ENCODE results near the gene ENPP6.
A peak's percentile ranks its signal among the peaks of the same experiment; 100 is the strongest.

The ENPP6 gene

DNA sequence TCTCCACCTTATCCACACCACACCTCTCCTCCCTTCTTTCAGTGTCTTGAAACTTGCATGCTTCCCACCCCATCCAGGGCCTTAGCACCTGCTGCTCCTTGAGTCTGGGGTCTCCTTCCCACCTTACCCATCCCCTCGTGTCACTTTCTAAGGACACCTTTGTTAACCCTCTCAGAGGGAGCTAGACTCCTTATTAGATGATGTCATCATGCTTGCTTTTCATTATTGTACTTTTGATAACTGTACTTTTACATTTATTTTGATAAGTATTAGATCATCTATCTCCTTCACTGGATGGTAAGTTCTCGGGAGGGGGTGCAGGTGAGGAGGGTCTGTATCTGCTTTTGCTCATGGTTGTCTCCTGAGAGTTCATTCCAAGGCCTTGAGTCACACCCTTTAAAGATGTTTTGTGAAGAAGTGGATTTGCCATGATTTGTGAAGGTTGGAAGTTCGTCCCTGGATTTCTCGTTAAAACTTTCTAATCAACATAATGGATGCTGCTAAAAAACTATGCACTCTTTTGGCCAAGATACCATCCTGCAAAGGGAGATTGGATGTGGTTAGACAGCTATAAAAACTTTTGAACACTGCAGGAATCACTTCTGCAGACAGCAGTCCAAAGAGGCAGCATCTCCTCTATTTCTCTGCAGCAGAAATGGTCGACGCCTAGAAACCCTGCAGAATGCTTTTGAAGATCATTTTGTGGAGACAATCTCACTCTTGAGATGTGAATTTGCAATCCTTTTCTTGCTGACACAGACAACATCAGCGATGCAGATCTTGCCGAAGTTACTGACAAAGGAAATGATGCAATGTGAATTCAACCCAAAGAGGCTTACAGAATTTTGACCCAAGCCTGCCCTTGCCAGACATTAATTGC is 69.6 kb downstream of the ENPP6 start (continued):
- TF ChIP-seq, protein P1, sequence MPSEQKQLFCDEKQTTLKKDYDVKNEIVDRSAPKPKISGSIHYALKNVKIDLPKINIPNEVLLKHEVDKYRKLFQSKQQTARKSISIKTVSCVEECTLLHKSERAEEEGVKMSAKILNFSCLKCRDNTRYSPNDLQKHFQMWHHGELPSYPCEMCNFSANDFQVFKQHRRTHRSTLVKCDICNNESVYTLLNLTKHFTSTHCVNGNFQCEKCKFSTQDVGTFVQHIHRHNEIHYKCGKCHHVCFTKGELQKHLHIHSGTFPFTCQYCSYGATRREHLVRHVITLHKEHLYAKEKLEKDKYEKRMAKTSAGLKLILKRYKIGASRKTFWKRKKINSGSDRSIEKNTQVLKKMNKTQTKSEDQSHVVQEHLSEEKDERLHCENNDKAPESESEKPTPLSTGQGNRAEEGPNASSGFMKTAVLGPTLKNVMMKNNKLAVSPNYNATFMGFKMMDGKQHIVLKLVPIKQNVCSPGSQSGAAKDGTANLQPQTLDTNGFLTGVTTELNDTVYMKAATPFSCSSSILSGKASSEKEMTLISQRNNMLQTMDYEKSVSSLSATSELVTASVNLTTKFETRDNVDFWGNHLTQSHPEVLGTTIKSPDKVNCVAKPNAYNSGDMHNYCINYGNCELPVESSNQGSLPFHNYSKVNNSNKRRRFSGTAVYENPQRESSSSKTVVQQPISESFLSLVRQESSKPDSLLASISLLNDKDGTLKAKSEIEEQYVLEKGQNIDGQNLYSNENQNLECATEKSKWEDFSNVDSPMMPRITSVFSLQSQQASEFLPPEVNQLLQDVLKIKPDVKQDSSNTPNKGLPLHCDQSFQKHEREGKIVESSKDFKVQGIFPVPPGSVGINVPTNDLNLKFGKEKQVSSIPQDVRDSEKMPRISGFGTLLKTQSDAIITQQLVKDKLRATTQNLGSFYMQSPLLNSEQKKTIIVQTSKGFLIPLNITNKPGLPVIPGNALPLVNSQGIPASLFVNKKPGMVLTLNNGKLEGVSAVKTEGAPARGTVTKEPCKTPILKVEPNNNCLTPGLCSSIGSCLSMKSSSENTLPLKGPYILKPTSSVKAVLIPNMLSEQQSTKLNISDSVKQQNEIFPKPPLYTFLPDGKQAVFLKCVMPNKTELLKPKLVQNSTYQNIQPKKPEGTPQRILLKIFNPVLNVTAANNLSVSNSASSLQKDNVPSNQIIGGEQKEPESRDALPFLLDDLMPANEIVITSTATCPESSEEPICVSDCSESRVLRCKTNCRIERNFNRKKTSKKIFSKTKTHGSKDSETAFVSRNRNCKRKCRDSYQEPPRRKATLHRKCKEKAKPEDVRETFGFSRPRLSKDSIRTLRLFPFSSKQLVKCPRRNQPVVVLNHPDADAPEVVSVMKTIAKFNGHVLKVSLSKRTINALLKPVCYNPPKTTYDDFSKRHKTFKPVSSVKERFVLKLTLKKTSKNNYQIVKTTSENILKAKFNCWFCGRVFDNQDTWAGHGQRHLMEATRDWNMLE (tag by site-specific recombination; conservative IDR thresholded peaks at IDR 0.05; ENCODE audit: low read depth) = 0 out of 2 replicates have a peak, but pooled peaks have one; percentile 25
- no peak for TF ChIP-seq ZNF785 (tag by site-specific recombination; IDR thresholded peaks at IDR 0.05)
- no peak for TF ChIP-seq SP3 (tag by site-specific recombination; IDR thresholded peaks at IDR 0.05)
- no peak for TF ChIP-seq ZNF776 (tag by site-specific recombination; IDR thresholded peaks at IDR 0.05; ENCODE audit: borderline replicate concordance)
- TF ChIP-seq EGR2 (tag by site-specific recombination; IDR thresholded peaks at IDR 0.05; ENCODE audit: low read depth) = no peak
- TF ChIP-seq, protein P2, sequence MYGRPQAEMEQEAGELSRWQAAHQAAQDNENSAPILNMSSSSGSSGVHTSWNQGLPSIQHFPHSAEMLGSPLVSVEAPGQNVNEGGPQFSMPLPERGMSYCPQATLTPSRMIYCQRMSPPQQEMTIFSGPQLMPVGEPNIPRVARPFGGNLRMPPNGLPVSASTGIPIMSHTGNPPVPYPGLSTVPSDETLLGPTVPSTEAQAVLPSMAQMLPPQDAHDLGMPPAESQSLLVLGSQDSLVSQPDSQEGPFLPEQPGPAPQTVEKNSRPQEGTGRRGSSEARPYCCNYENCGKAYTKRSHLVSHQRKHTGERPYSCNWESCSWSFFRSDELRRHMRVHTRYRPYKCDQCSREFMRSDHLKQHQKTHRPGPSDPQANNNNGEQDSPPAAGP (tag by site-specific recombination; IDR thresholded peaks at IDR 0.05) = no peak
- TF ChIP-seq ZNF404 (tag by site-specific recombination; IDR thresholded peaks at IDR 0.05) = no peak
- no peak for TF ChIP-seq ZEB2 (tag by site-specific recombination; IDR thresholded peaks at IDR 0.05)
- TF ChIP-seq ZNF48 (tag by site-specific recombination; IDR thresholded peaks at IDR 0.05) = no peak

DNA sequence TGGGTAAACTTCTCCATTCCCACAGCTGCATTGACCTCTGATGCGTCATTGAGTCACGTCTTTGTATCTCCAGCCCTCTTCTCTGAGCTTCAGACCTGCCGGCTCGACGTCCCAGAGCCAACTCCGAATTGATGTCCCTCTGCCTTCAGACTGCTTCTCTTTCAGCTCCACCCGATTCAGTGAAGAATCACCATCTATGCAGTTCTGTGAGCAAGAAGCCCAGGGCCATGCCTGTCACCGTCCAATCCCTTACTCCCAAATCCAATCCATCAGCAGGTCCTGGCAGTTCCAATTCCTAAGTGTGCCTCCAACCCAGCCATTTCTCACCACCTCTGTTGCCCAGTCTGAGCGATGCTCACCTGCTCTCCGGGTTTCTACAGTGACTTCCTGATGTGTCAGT is 70.7 kb downstream of the ENPP6 start:
- CTCF ChIA-PET = no interaction called here

DNA sequence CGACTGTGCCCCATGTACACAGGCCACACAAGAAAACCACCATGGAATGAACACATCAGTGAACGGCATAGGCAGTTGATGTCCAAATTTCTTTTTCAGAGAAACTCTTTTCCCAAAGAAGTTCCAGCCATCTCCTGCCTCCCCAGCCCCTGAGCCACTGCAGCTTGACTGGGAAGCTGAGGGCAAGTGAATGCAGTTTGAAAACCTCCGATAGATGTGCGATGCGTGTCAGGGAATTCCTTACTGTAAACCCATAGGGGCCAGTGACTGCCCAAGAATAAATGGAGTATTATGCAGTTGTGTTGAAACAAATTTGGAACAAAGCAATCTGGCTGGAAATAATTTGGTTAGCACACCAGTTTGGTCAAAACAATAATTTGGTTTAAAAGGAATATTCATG is 72.1 kb downstream of the ENPP6 start:
- ChIA-PET POLR2A (no interaction called here), CTCF (interaction anchor here (0.9 kb wide), 1 partner anchor 18 kb away, joined by 4 read pairs; no protein-coding TSS in a partner anchor)
- no peaks in the 10 kb centered on the region for H3K36me3 ChIP-seq (ENCODE audit: control insufficient read depth in 2 of 2, insufficient read depth in 1 of 2, low read length in 2 of 2)
- H3K4me3 ChIP-seq (ENCODE audit: low read depth, low read length) = no peak overlapping the region
- no peaks in the 10 kb centered on the region for H3K9me3 ChIP-seq (ENCODE audit: control insufficient read depth, insufficient read depth, low read depth, low read length)
- no peaks in the 10 kb centered on the region; the same call in 1 of the 2 replicates for H3K4me1 ChIP-seq (ENCODE audit: control insufficient read depth, insufficient read depth, low read length)
- H3K27ac ChIP-seq (ENCODE audit: extremely low read depth, low read depth, low read length) = no peak overlapping the region
- no peak for TF ChIP-seq FEZF1 (tag by site-specific recombination; IDR thresholded peaks at IDR 0.05)
- no peak for TF ChIP-seq KLF8 (tag by site-specific recombination; IDR thresholded peaks at IDR 0.05)
- TF ChIP-seq KLF1 (tag by site-specific recombination; IDR thresholded peaks at IDR 0.05) = no peak
- TF ChIP-seq ZNF785 (tag by site-specific recombination; IDR thresholded peaks at IDR 0.05) = no peak
- TF ChIP-seq, protein P3, sequence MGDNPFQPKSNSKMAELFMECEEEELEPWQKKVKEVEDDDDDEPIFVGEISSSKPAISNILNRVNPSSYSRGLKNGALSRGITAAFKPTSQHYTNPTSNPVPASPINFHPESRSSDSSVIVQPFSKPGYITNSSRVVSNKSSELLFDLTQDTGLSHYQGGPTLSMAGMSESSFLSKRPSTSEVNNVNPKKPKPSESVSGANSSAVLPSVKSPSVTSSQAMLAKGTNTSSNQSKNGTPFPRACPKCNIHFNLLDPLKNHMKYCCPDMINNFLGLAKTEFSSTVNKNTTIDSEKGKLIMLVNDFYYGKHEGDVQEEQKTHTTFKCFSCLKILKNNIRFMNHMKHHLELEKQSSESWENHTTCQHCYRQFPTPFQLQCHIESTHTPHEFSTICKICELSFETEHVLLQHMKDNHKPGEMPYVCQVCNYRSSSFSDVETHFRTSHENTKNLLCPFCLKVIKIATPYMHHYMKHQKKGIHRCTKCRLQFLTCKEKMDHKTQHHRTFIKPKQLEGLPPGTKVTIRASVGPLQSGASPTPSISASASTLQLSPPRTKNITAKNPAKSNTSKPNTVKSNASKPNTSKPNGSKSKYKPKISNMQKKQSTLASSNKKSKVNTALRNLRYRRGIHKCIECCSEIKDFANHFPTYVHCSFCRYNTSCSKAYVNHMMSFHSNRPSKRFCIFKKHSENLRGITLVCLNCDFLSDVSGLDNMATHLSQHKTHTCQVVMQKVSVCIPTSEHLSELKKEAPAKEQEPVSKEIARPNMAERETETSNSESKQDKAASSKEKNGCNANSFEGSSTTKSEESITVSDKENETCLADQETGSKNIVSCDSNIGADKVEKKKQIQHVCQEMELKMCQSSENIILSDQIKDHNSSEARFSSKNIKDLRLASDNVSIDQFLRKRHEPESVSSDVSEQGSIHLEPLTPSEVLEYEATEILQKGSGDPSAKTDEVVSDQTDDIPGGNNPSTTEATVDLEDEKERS (tag by site-specific recombination; IDR thresholded peaks at IDR 0.05) = no peak

More for the DNA sequence above, 70.7 kb downstream of the ENPP6 start:
- H3K36me3 ChIP-seq (ENCODE audit: control insufficient read depth in 2 of 2, insufficient read depth in 1 of 2, low read length in 2 of 2) = no peaks in the 10 kb centered on the region
- TF ChIP-seq ZNF211 (tag by site-specific recombination; IDR thresholded peaks at IDR 0.05; ENCODE audit: low read depth) (no peak), ZNF529 (tag by site-specific recombination; IDR thresholded peaks at IDR 0.05; ENCODE audit: insufficient replicate concordance) (no peak), ZNF19 (tag by site-specific recombination; IDR thresholded peaks at IDR 0.05; ENCODE audit: low read depth) (no peak), ZNF585B (tag by site-specific recombination; IDR thresholded peaks at IDR 0.05) (no peak), ZNF560 (tag by site-specific recombination; IDR thresholded peaks at IDR 0.05; ENCODE audit: borderline replicate concordance) (no peak), ZIC2 (tag by site-specific recombination; IDR thresholded peaks at IDR 0.05) (no peak), ZNF404 (tag by site-specific recombination; IDR thresholded peaks at IDR 0.05) (no peak), ZNF76 (tag by site-specific recombination; IDR thresholded peaks at IDR 0.05; ENCODE audit: borderline replicate concordance, low read depth) (no peak), ZNF221 (tag by site-specific recombination; IDR thresholded peaks at IDR 0.05; ENCODE audit: borderline replicate concordance) (no peak)
- no peaks in the 10 kb centered on the region for H3K9me3 ChIP-seq (ENCODE audit: control insufficient read depth, insufficient read depth, low read depth, low read length)
- POLR2A ChIA-PET = no interaction called here
- H3K4me1 ChIP-seq (ENCODE audit: control insufficient read depth, insufficient read depth, low read length) = no peaks in the 10 kb centered on the region; the same call in 1 of the 2 replicates
- H3K27ac ChIP-seq (ENCODE audit: extremely low read depth, low read depth, low read length) = no peak overlapping the region
- no peak overlapping the region for H3K4me3 ChIP-seq (ENCODE audit: low read depth, low read length)

Data from HEK293 (cell line).